Muscle of back (tissue), 10 donors: ENCODE data around the gene STAT5A. TPM values are rescaled to one million over a fixed set of nuclear protein-coding genes. Genes with fewer than 3 reads are reported as not detected.

Experiments
- polyA plus RNA-seq, 10 donors: library from polyadenylated mRNA; unstranded; fragments of 120-200 nt; gene quantifications; one replicate each; pipeline ENCODE4 v1.2.1, GENCODE V29; 2013; ENCODE audit not compliant: insufficient read length in 10 of 10

The STAT5A gene
- polyA plus RNA-seq, 10 donors: 13.5 to 19.9 (median 16.0) TPM

Other genes starting within 250 kb of the STAT5A start
- gene C17orf113, start 237.9 kb upstream of the STAT5A start, polyA plus RNA-seq: 1 to 10 TPM in 6 of 10 donors, under 1 TPM in 4; 0.87 to 1.7 (median 1.0) TPM
- gene ZNF385C, start 190.0 kb upstream of the STAT5A start, polyA plus RNA-seq: 10 to 100 TPM in 2 of 10 donors, 1 to 10 TPM in 8; 4.3 to 16.1 (median 7.8) TPM
- gene DHX58, start 175.8 kb upstream of the STAT5A start, polyA plus RNA-seq: 1 to 10 TPM; 3.7 to 8.7 (median 5.2) TPM
- gene KAT2A, start 167.1 kb upstream of the STAT5A start, polyA plus RNA-seq: 10 to 100 TPM; 28.7 to 62.9 (median 44.1) TPM
- under 1 TPM in 9 of 10 donors, not detected in 1; 0.11 to 0.38 (median 0.21) TPM for gene HSPB9, start 165.7 kb upstream of the STAT5A start, polyA plus RNA-seq
- gene RAB5C, start 133.5 kb upstream of the STAT5A start, polyA plus RNA-seq: 10 to 100 TPM; 49.8 to 89.5 (median 63.1) TPM
- gene KCNH4, start 107.4 kb upstream of the STAT5A start, polyA plus RNA-seq: under 1 TPM in 3 of 10 donors, not detected in 7; 0.03 to 0.06 (median 0.05) TPM
- gene HCRT, start 103.0 kb upstream of the STAT5A start, polyA plus RNA-seq: under 1 TPM in 1 of 10 donors, not detected in 9; 0.27 TPM
- gene GHDC, start 94.0 kb upstream of the STAT5A start, polyA plus RNA-seq: 10 to 100 TPM in 5 of 10 donors, 1 to 10 TPM in 5; 8.4 to 12.9 (median 10.2) TPM
- gene STAT5B, start 12.1 kb upstream of the STAT5A start, polyA plus RNA-seq: 10 to 100 TPM; 30.4 to 51.6 (median 40.3) TPM
- 10 to 100 TPM; 40.2 to 62.7 (median 49.9) TPM for gene STAT3, start 99.9 kb downstream of the STAT5A start, polyA plus RNA-seq
- gene CAVIN1, start 134.8 kb downstream of the STAT5A start, polyA plus RNA-seq: 100 to 1,000 TPM; 231 to 303 (median 258) TPM
- gene ATP6V0A1, start 170.4 kb downstream of the STAT5A start, polyA plus RNA-seq: 10 to 100 TPM; 16.9 to 39.2 (median 21.5) TPM
- 10 to 100 TPM; 15.2 to 21.4 (median 17.5) TPM for gene NAGLU, start 247.7 kb downstream of the STAT5A start, polyA plus RNA-seq